HG03060 (cell line): ENCODE measurements around the gene ZNF74.
"Not testable (repeated sequence)": the region's sequence is repeated elsewhere in the genome, so short reads cannot be mapped to it uniquely, and the experiment has no call there.

Source experiments
- ATAC-seq: cut with Tn5 transposase; IDR thresholded peaks from one replicate; pipeline ENCODE4 v1.9.1; 2021; ENCODE audit warnings: low read depth, moderate number of reproducible peaks; ENCODE audit not compliant: unreplicated experiment

The ZNF74 gene

DNA sequence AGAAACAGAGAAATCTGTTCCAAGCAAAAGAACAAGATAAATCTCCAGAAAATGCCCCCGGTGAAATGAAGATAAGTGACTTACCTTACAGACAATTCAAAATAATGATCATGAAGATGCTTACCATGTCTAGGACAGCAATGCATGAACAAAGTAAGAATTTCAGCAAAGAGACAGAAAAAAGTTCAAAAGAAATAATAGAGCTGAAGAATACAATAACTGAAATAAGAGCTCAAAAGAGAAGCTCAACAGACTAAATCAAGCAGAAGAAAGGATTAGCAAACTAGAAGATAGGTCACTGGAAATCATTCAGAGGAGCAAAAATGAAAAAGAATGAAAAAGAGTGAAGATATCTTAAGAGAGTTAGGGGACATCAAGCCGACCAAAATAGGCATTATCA lies 19.8 kb upstream of the ZNF74 start:
- ATAC-seq, result not testable (repeated sequence)

DNA sequence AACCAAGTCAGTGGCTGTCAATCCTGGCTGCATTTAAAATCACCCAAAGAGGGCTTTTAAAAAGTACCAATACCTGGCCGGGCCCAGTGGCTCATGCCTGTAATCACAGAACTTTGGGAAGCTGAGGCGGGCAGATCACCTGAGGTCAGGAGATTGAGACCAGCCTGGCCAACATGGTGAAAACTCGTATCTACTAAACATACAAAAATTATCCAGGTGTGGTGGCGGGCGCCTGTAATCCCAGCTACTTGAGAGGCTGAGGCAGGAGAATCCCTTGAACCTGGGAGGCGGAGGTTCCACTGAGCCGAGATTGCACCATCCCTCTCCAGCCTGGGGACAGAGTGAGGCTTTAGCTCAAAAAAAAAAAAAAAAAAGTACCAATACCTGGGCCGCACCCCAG lies 17.7 kb upstream of the ZNF74 start:
- not testable (repeated sequence) for ATAC-seq

DNA sequence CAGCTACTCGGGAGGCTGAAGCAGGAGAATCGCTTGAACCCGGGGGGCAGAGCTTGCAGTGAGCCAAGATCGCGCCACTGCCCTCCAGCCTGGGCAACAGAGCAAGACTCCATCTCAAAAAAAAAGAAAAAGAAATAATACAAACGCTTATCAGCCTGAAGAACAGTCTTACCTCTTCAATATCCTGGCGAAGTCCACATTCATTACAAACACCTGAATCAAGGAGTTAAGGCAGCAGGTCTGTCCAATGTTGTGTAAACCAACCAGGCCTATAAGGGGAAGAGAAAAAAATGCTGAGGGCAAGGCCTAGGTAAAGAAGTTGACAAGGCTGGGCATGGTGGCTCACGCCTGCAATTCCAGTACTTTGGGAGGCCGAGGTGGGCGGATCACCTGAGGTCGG lies 17.0 kb upstream of the ZNF74 start:
- not testable (repeated sequence) for ATAC-seq

GRCh38 chr22:20378110-20378509 lies 15.8 kb upstream of the ZNF74 start:
- no peak for ATAC-seq

- not testable (repeated sequence) for ATAC-seq
Measured at GRCh38 chr22:20378684-20379083, 15.3 kb upstream of the ZNF74 start.

- no peak for ATAC-seq
Measured at GRCh38 chr22:20380486-20380885, 13.5 kb upstream of the ZNF74 start.

DNA sequence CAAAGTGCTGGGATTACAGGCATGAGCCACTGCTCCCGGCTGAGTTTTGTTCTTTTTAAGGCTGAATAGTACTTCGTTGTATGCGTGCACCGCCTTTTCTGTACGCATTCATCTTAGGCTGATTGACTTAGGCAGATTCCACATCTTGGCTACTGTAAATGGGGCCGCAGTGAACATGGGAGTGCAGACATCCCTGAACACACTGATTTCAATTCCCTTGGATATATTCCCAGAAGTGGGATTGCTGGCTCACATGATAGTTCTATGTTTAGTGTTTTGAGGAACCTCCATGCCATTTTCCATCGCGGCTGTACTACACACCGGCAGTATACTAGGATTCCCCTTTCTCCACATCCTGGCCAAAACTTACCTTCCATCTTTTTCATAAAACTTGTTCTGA lies 10.4 kb upstream of the ZNF74 start:
- ATAC-seq, result no peak

GRCh38 chr22:20384171-20384570 lies 9.8 kb upstream of the ZNF74 start:
- no peak for ATAC-seq

DNA sequence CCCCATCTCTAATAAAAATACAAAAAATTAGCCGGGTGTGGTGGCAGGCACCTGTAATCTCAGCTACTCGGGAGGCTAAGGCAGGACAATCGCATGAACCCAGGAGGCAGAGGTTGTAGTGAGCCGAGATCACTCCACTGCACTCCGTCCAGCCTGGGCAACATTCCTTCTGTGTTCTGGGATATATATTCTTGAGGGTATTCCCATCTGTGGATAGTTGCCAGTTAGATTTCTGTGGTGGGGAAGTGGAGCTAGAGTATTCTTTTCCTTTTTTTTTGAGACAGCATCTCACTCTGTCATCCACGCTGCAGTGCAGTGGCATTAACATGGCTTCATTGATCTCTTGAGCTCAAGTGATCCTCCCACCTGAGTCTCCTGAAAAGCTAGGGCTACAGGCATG lies 9.1 kb upstream of the ZNF74 start:
- no peak for ATAC-seq

DNA sequence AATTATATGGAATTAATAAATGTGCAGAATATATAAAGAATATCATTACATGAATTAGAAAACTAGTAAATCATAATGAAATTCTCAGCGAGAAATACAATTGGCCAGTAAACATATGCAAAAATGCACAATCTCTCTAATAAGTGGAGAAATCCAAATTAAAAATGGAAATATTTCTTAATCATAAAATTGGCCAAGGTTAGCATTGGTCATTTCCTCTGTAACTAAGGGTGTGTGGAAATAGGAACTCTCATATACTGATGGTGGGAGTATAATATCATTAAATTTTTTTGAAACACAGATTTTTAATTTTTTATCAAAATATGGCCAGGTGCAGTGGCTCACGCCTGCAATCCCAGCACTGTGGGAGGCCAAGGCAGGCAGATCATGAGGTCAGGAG lies 7.6 kb upstream of the ZNF74 start:
- no peak for ATAC-seq

DNA sequence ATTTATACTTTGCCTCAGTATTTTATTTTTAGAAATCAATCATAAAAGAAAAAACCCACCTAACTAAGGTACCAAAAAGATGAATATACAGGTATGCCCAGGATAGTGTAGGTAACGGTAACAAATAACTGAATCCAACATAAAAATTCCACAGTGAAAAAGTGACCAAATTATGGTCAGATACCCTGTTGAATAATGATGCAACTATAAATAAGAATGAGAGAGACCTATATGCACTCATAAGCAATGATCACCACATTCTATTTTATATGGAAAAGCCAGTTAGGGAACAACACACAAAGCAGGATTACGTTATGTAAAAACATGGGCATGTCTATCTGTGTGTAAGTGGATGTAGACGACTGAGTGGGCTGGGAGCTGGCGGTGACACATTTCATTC lies 7.0 kb upstream of the ZNF74 start:
- no peak for ATAC-seq

DNA sequence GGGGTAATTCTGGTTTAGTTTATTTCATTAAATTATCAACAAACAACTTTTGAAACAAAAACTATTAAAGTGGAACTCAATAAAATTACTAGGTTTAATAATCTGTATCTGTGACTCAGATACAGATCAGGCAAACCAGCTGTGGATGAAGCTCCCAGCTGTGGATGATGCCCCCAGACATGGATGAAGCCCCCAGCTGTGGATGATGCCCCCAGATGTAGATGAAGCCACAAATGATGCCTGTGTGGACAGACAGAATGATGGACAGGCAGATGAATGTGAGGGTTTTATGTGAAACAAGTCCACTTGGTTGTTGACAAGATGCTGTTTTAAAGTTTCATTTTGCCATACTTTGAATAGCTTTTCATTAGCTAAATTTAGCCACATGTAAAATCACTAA lies 5.8 kb upstream of the ZNF74 start:
- ATAC-seq, result no peak

DNA sequence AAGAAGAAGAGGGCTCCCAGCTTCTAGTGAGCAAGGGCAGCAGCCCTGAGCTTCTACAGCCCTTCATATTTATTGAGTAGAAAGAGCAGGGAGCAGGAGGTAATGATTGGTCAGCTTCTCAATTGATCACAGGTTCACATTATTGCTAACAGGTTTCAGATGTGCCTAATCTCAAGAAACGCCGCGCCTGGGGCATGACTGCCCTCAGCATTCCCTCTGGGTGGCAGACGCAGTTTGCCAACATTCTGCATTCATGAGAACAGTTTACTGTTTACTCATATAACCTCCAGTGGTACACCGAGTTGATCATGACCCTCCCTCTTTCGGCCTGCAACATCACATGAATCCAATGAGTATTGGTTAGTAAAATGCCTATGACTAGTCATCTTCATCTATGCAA lies 4.7 kb upstream of the ZNF74 start:
- ATAC-seq, result no peak

DNA sequence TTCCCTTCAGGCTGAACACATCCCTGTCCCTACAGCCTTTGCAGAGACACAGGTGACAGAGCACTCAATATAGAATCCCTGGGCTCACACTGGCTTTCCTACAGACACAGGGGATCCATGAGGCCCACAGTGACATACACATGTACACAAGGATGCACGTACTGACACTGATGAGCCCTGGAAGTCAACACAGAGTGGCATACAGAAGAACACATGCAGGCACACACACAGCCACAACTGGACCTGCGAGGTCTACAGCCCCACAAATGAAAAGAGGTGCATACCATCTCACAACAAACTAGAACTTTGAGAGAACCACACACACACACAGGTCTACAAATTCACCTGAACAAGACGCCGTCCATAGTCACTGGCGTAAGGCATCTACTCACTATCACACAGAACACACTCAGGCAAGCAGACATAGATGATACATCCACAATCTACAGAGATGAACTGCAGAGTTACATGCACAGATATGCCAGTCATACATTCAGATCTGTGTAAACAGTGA lies 3.5 kb upstream of the ZNF74 start:
- ATAC-seq, result no peak

GRCh38 chr22:20391222-20391621 lies 2.7 kb upstream of the ZNF74 start:
- no peak for ATAC-seq

DNA sequence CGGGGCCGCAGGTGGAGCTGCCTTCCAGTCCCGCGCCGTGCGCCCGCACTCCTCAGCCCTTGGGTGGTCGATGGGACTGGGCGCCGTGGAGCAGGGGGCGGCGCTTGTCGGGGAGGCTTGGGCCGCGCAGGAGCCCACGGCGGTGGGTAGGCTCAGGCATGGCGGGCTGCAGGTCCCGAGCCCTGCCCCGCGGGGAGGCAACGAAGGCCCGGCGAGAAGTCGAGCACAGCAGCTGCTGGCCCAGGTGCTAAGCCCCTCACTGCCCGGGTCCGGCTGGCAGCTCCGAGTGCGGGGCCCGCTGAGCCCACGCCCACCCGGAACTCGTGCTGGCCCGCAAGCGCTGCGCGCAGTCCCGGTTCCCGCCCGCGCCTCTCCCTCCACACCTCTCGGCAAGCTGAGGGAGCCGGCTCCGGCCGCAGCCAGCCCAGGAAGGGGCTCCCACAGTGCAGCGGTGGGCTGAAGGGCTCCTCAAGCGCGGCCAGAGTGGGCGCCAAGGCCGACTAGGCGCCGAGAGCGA lies 1.5 kb upstream of the ZNF74 start:
- ATAC-seq, result not testable (repeated sequence)

DNA sequence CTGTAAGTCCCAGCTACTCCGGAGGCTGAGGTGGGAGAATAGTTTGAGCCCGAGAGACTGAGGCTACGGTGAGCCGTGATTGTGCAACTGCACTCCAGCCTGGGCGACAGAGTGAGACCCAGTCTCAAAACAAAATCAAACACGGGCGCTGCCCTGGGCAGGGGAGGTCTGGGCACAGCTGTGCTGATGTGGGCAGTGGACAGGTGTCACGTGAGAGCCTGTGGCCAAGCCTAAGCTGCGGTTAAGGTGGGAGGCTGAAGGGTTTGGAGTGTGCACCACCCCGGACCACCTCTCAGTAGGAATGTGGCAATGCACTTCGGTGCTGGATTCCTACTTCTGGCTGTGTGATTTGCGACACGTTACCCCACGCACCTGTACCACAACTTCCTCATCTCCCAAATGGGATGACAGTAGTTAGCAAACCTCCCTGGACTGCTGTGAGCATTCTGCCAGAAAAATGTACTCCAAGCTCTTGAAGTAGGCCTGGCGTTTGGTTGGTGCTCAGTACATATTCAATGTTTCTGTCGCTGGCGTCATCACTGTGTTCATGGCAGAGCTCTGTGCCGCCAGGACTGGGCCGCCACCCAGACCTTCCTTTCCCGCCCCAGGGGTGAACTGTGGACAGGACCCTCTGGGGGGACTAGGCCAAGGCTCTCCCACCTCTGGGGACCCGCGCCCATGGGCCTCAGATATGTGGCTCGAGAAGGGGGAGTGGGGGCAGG lies 807 bp upstream of the ZNF74 start:
- ATAC-seq, result no peak

- no peak for ATAC-seq
Measured at GRCh38 chr22:20395181-20395906, 1.4 kb downstream of the ZNF74 start.

- no peak for ATAC-seq
Measured at GRCh38 chr22:20395907-20396287, 1.9 kb downstream of the ZNF74 start.

- ATAC-seq, result no peak
Measured at GRCh38 chr22:20396639-20397038, 2.7 kb downstream of the ZNF74 start.

- no peak for ATAC-seq
Measured at GRCh38 chr22:20397498-20397897, 3.5 kb downstream of the ZNF74 start.

DNA sequence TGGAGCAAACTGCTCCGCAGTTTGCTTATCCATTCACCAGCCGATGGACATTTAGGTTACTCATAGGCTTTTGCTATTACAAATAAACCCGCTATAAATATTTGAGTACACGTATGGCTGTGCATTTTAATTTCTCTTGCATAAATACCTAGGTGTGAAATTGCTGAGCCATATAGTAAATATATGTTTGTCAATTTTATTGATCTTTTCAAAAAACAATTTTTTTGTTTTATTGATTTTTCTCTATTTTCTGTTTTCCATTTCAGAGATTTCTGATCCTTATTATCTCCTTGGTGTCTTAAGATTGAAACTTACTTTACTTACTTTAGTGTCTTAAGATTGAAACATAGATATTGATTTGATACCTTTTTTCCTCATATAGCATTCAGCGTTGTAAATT lies 4.5 kb downstream of the ZNF74 start:
- ATAC-seq, result no peak
